ENCODE data around the gene CDKN2AIP.

DNA sequence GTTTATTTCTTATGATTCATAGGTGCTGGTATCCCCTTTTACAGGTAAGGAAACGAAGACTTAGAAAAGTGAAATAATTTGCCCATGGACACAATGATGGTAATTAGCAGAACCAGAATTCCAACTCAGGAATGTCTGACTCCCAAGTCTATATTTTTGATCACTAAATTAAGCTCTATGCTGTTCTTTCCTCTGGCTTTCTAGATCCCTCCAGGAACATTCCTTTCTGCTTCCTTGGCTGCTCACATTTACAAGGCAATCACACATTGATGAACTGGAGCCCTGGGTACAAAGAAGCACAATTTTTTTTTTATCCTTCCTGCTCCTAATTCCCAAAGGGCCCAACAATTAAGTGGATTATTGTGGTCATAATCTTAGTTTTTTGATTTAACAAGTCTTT, 7.0 kb upstream of the CDKN2AIP start:
- TF ChIP-seq CTCF (IDR thresholded peaks at IDR 0.05) (no peak), POLR2A (IDR thresholded peaks at IDR 0.05) (no peak)
